Fibroblast of lung (primary cell): ENCODE measurements around the gene GAPVD1. TPM values are rescaled to one million over a fixed set of nuclear protein-coding genes. Genes with fewer than 3 reads are reported as not detected.

ENCODE experiments used
- DNase-seq, 2 donors: peaks; one replicate each; pipeline versions ENCODE4 v3.0.0 to v3.0.0-alpha.2; 2010; ENCODE audit warnings: low read depth in 2 of 2
- H2AFZ ChIP-seq: 2 replicates; pipeline ENCODE4 v1.5.1; 2012; ENCODE audit warnings: low read length, control low read depth, inconsistent platforms
- H3K27ac ChIP-seq: 2 replicates; pipeline ENCODE4 v1.5.1; 2011; ENCODE audit warnings: low read length, control low read depth; ENCODE audit not compliant: insufficient read depth
- H3K27me3 ChIP-seq: 2 replicates; pipeline ENCODE4 v1.5.1; 2011; ENCODE audit warnings: mild to moderate bottlenecking, low read length; ENCODE audit not compliant: control insufficient read depth, insufficient read depth
- H3K36me3 ChIP-seq: 2 replicates; pipeline ENCODE4 v1.5.1; 2011; ENCODE audit warnings: low read length; ENCODE audit not compliant: control insufficient read depth, insufficient read depth
- H3K4me1 ChIP-seq: 2 replicates; pipeline ENCODE4 v1.5.1; 2011; ENCODE audit warnings: low read length; ENCODE audit not compliant: control insufficient read depth, insufficient read depth; ENCODE audit errors: extremely low read depth
- H3K4me2 ChIP-seq: 2 replicates; pipeline ENCODE4 v1.5.1; 2011; ENCODE audit warnings: low read length, control low read depth; ENCODE audit not compliant: insufficient read depth; ENCODE audit errors: extremely low read depth
- H3K4me3 ChIP-seq, 4 experiments: fragments of 200-600 bp in 1 of 4; sonication (generic) in 1 of 4; replicated peaks in 1 of 4; 2 replicates each; pipeline ENCODE4 v1.5.1; 2011 to 2016; ENCODE audit warnings: low read length in 4 of 4, low read depth in 3 of 4, mild to moderate bottlenecking in 3 of 4, control low read depth in 2 of 4, inconsistent platforms in 1 of 4, mixed read lengths in 1 of 4; ENCODE audit not compliant: insufficient read depth in 1 of 4; ENCODE audit errors: control extremely low read depth in 1 of 4
- H3K79me2 ChIP-seq: 2 replicates; pipeline ENCODE4 v1.5.1; 2012; ENCODE audit warnings: mild to moderate bottlenecking, low read length, inconsistent platforms; ENCODE audit not compliant: control insufficient read depth, insufficient read depth
- H3K9ac ChIP-seq: 2 replicates; pipeline ENCODE4 v1.5.1; 2011; ENCODE audit warnings: mild to moderate bottlenecking, low read length, control low read depth; ENCODE audit not compliant: insufficient read depth
- H3K9me3 ChIP-seq: 2 replicates; pipeline ENCODE4 v1.5.1; 2012; ENCODE audit warnings: low read depth, low read length; ENCODE audit not compliant: control insufficient read depth, insufficient read depth
- H4K20me1 ChIP-seq: 2 replicates; pipeline ENCODE4 v1.5.1; 2011; ENCODE audit warnings: low read length; ENCODE audit not compliant: control insufficient read depth, insufficient read depth; ENCODE audit errors: extremely low read depth
- EZH2 ChIP-seq: IDR thresholded peaks from 2 replicates; pipeline ENCODE4 v1.5.1; 2012; ENCODE audit warnings: low read length, control low read depth, mild to moderate bottlenecking; ENCODE audit errors: missing control alignments
- polyA plus RNA-seq, 2 donors: library from polyadenylated mRNA; depleted of rRNA in 1 of 2; stranded (reverse) in 1 of 2; unstranded in 1 of 2; fragments of >200 nt; gene quantifications; 2 replicates each; pipeline ENCODE4 v1.2.1, GENCODE V29; 2011 to 2012; ENCODE audit warnings: missing spikeins in 1 of 2
- total RNA-seq: library from RNA; depleted of rRNA; stranded (reverse); fragments of >200 nt; gene quantifications from 2 replicates; pipeline ENCODE4 v1.2.1, GENCODE V29; 2014
- TF ChIP-seq, protein P1 (sequence below), 2 donors: IDR thresholded peaks in 1 of 2; conservative IDR thresholded peaks in 1 of 2; 1 replicate in 1 of 2; 2 replicates in 1 of 2; pipeline ENCODE4 v1.5.1; 2011 to 2012; ENCODE audit warnings: low read length in 2 of 2, control low read depth in 1 of 2, inconsistent platforms in 1 of 2, low read depth in 1 of 2, mild to moderate bottlenecking in 1 of 2

Gene GAPVD1
- total and polyA plus RNA-seq, 2 donors (not counting 1 experiment from before 2014, with no cell fraction given) = 23.0 to 72.3 TPM

DNA sequence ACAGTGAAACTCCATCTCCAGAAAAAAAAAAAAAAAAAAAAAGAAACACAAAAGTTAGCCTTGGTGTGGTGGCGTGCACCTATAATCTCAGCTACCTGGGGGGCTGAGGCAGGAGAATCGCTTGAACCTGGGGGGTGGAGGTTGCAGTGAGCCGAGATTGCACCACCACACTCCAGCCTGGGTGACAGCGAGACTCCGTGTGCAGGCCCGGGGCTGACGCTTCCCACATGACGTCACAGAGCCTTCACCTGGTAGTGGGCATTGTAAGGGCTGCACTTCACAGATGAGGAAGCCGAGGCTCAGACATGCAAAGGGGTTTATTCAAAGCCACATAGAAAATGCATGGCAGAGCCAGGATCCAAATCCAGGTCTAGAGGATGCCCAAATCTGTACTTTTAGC lies 114.2 kb downstream of the GAPVD1 start:
- Histone ChIP-seq H3K79me2 (no peaks in the 10 kb centered on the region), H4K20me1 (no peaks in the 10 kb centered on the region), H3K36me3 (no peaks in the 10 kb centered on the region), H3K4me2 (no peak overlapping the region), H3K9me3 (no peaks in the 10 kb centered on the region), H3K27ac (no peak overlapping the region), H3K9ac (no peak overlapping the region), H3K4me3 (no peak overlapping the region), H3K27me3 (no peaks in the 10 kb centered on the region), H3K4me1 (no peaks in the 10 kb centered on the region), H2AFZ (no peak overlapping the region)
- no peak for DNase-seq
- no peak for TF ChIP-seq EZH2
- TF ChIP-seq, protein P1, sequence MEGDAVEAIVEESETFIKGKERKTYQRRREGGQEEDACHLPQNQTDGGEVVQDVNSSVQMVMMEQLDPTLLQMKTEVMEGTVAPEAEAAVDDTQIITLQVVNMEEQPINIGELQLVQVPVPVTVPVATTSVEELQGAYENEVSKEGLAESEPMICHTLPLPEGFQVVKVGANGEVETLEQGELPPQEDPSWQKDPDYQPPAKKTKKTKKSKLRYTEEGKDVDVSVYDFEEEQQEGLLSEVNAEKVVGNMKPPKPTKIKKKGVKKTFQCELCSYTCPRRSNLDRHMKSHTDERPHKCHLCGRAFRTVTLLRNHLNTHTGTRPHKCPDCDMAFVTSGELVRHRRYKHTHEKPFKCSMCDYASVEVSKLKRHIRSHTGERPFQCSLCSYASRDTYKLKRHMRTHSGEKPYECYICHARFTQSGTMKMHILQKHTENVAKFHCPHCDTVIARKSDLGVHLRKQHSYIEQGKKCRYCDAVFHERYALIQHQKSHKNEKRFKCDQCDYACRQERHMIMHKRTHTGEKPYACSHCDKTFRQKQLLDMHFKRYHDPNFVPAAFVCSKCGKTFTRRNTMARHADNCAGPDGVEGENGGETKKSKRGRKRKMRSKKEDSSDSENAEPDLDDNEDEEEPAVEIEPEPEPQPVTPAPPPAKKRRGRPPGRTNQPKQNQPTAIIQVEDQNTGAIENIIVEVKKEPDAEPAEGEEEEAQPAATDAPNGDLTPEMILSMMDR (conservative IDR thresholded peaks at IDR 0.05 in 1 of 2, IDR thresholded peaks at IDR 0.05 in 1 of 2; ENCODE audit: low read depth in 1 of 2, low read length in 2 of 2) = no peak

DNA sequence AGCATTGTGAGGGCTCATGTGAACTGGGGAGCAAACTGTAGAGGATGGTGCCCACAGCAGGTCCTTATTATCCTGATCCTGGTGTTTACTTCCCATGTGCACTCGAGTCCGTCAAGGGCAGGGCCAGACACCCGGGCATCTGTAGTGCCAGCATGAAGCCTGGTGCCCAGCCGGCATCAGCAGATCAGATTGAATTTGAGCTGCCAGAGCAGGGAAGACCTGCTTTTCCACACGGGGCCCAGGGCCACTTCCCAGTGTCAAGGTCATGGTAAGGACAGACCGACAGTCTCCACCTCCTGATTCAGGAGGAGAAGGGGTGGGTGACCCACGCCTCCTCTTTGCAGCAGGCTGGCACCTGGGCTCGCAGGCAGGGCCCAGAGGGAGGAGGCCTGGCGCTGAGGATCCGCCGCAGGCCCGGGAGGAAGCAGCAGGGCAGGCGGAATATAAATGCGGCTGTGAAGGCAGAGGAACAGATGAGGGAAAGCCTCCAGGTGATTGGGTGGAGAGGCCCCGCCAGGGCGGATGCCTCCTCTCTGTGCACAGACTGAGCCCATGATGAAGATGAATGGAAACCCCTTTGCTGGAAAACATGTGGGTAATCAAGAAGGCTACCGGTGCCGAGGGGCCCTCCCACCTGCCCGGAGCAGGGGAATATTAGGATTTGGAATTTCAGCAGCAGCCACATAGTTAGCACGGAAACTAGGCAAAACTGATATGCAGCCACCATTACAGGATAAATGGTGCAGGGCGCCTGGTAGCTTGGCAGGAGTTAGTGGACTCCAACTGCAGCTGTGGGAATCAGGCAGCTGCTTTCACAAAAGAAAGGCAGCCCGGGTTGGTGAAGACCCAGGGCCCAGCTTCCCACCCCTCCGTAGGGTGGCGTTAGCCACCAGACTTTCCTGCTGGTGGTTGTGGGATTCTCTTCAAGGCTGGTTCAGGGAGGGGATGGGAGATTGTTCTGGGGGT lies 114.9 kb downstream of the GAPVD1 start:
- Histone ChIP-seq H3K4me1 (no peaks in the 10 kb centered on the region), H3K27me3 (no peaks in the 10 kb centered on the region), H3K27ac (no peak overlapping the region), H4K20me1 (no peaks in the 10 kb centered on the region), H2AFZ (no peak overlapping the region), H3K4me3 (no peak overlapping the region), H3K36me3 (no peaks in the 10 kb centered on the region), H3K4me2 (no peak overlapping the region), H3K9me3 (no peaks in the 10 kb centered on the region), H3K9ac (no peak overlapping the region), H3K79me2 (no peaks in the 10 kb centered on the region)
- TF ChIP-seq, protein P1 (conservative IDR thresholded peaks at IDR 0.05 in 1 of 2, IDR thresholded peaks at IDR 0.05 in 1 of 2; ENCODE audit: low read depth in 1 of 2, low read length in 2 of 2) = no peak
- TF ChIP-seq EZH2 = no peak
- no peak for DNase-seq

DNA sequence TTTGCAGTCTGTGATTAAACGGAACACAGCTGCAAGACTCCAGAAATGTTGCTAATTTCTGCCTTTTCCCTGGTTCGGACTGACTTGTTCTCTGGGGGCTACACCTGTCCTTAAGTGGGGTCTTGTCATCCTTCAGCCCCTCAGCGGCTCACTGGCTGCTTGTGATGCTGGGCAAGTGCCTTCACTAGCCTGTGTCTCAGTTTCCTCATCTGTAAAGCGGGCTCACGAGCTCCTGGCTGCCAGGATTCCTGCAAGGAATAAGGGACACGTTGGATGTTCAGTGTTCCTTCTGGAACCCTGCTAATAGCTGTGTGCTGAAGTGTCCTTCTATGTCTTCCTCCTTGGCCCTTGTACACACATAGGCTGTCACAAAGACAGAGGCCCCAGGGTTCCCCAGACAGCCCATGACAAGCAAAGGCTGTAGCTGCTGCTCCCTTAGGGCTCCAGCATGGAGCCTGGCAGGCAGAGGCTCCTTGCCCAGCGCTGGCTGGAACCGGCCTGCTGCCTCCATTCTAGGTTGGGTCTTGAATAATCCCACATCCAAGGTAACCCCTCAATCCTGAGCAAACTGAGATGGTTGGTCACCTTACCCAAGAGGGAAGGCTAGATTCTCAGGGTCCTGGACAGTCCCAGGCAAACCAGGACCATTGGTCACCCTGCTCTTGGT lies 116.1 kb downstream of the GAPVD1 start:
- no peaks in the 10 kb centered on the region for H4K20me1 ChIP-seq
- H2AFZ ChIP-seq = no peak overlapping the region
- no peak overlapping the region for H3K27ac ChIP-seq
- no peak for DNase-seq
- no peaks in the 10 kb centered on the region for H3K9me3 ChIP-seq
- H3K79me2 ChIP-seq = no peaks in the 10 kb centered on the region
- no peak for TF ChIP-seq EZH2
- H3K4me1 ChIP-seq = no peaks in the 10 kb centered on the region
- H3K27me3 ChIP-seq = no peaks in the 10 kb centered on the region
- no peak overlapping the region for H3K4me3 ChIP-seq
- H3K9ac ChIP-seq = no peak overlapping the region
- no peaks in the 10 kb centered on the region for H3K36me3 ChIP-seq
- H3K4me2 ChIP-seq = no peak overlapping the region
